Rectal smooth muscle tissue (tissue), 1 donor: ENCODE measurements around the gene CASKIN1.

Experiments
- H3K27ac ChIP-seq: one replicate; pipeline ENCODE4 v1.7.0; 2013; ENCODE audit warnings: low read depth, low read length, inconsistent platforms
- H3K27me3 ChIP-seq: one replicate; pipeline ENCODE4 v1.7.0; 2013; ENCODE audit warnings: low read length; ENCODE audit not compliant: control insufficient read depth, insufficient read depth
- H3K36me3 ChIP-seq: one replicate; pipeline ENCODE4 v1.7.0; 2013; ENCODE audit warnings: low read length; ENCODE audit not compliant: control insufficient read depth, insufficient read depth
- H3K4me1 ChIP-seq: one replicate; pipeline ENCODE4 v1.7.0; 2013; ENCODE audit warnings: low read length; ENCODE audit not compliant: control insufficient read depth, insufficient read depth
- H3K4me3 ChIP-seq: one replicate; pipeline ENCODE4 v1.7.0; 2013; ENCODE audit warnings: low read length
- H3K9ac ChIP-seq: one replicate; pipeline ENCODE4 v1.7.0; 2013; ENCODE audit warnings: low read length

CASKIN1 gene

DNA sequence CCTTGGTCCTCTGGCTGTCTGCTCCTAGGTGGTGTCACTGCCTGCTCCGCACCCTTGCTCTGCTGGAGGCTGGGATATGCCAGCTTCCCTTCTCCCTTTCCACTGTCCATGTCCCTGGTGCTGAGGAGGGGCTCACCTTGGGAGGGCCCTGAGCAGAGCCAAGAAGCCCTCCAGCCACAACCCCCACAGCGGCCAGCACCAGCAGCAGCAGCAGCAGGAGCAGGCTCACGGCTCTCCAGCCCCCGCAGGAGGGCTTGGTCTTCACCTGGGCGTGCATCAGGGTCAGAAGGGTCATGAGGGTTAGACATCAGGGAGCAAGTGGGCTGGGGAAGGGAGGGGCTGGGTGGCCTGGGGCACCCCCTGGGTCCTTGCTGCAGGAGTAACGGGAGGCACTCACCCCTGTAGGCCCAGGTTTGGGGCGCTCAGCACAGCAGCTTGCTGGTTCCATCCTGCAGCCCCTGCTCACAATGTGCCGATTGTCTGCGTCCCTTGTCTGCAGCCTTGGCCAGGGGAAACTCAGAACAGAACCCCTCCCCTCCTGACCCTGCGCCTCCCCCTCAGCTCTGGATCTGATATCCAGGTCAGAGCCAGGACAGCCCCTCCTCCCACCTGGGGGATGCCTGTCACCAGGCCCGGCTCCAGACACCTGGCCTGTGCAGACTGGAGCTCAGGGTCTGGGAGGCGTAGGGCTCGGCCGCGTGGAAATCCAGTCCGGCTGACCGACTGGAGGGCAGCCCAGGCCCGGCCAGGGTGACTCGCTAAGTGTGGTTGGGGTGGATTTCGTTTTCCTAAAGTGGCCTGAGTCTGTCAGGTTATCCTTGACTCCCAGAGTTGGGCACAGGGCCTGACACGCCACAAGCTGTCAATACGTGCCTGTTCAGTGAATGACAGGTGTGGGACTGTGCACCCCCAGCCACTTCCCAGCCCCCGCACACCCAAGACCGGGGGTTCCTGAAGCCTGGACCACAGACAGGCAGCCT is 14.3 kb upstream of the CASKIN1 start, which contains the start of gene BRICD5:
Gene BRICD5 (minus strand): TSS at position 478 of the 980 bp plus-strand sequence. CDS start 30 bp downstream, at position 448.
- Histone ChIP-seq H3K27ac (no peak within 1 kb of the TSS), H3K4me1 (peaks cover 15% of the 10 kb centered on the region), H3K9ac (no peak within 1 kb of the TSS)

DNA sequence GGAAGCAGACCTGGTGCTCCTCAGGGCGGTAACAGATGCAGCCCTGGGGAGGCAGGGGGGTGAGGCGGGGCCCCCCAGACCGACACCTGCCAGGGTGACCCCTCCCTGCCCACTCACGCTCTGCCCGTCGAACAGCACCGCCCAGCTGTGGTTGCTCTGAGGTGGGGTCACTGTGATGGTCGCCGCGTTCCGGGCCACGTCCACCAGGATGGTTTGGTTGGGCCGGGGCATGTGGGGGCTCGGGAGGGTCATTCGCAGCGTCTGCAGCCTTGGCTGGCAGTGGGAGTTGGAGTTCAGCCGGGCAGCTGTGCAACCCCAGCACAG is 13.6 kb upstream of the CASKIN1 start:
- no peak overlapping the region for H3K9ac ChIP-seq
- H3K4me1 ChIP-seq: peaks cover 15% of the 10 kb centered on the region
- H3K4me3 ChIP-seq: no peak overlapping the region
- no peaks in the 10 kb centered on the region for H3K27me3 ChIP-seq
- H3K27ac ChIP-seq: no peak overlapping the region
- H3K36me3 ChIP-seq: peaks cover 14% of the 10 kb centered on the region

More for the DNA sequence above, 14.3 kb upstream of the CASKIN1 start, which contains the start of gene BRICD5:
- peaks cover 14% of the 10 kb centered on the region for H3K36me3 ChIP-seq
- no peaks in the 10 kb centered on the region for H3K27me3 ChIP-seq
- H3K4me3 ChIP-seq: no peak within 1 kb of the TSS

DNA sequence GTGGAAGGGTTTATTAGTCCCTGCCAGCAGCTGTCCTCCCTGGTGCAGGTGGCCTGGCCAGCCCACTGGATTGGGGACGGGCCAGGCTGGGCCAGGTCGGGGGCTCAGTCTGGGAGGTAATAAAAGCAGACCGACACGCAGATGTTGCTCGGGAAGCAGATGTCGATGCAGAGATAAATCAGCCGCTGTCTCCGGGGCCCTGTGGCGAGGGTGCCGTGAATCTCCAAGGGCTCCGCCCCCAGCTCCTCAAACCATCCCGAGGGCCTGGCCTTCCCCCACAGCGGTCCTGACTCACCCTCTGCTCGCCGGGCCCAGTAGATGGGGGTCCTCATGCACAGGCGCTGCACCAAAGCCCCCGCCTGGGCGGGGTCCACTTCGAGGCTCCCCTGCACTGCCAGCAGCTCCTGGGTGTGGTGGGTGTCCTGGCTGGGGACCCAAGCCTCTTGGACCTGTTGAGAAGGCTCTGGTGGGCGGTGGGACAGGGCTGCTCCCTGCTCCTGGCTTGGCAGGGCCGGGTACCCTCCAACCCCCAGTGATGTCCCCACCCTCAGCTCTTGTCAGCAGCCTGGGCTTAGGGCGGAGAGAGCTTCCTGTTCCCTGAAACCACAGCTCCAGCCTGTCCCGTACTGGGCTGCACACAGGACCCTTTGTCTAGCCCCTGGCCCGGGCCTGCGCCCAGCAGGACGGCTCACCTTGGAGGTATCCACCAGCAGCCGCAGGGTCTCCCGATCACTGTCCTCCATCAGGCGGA is 13.0 kb upstream of the CASKIN1 start:
- no peak overlapping the region for H3K9ac ChIP-seq
- peaks cover 14% of the 10 kb centered on the region for H3K36me3 ChIP-seq
- peaks cover 17% of the 10 kb centered on the region for H3K4me1 ChIP-seq
- no peak overlapping the region for H3K4me3 ChIP-seq
- H3K27me3 ChIP-seq: no peaks in the 10 kb centered on the region
- no peak overlapping the region for H3K27ac ChIP-seq

DNA sequence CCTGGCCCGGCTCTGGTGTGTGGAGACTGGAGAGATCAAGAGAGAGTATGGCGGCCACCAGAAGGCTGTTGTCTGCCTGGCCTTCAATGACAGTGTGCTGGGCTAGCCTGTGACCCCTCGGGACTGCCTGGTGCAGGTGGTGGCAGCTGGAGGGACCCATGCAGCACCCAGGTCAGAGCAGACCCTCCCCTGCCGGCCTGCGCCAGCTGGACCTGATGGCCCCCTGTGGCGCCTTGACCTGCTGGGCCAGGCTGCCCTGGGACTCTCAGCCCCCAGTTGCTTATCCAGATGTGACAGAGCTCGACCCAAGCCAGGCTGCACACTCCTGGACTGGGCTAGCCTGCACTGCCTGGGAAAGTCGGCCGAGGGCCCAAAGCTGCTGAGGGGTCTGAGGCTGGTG is 12.4 kb upstream of the CASKIN1 start:
- Histone ChIP-seq H3K36me3 (peaks cover 14% of the 10 kb centered on the region), H3K9ac (no peak overlapping the region), H3K27me3 (no peaks in the 10 kb centered on the region), H3K4me3 (no peak overlapping the region), H3K27ac (no peak overlapping the region), H3K4me1 (peaks cover 17% of the 10 kb centered on the region)

DNA sequence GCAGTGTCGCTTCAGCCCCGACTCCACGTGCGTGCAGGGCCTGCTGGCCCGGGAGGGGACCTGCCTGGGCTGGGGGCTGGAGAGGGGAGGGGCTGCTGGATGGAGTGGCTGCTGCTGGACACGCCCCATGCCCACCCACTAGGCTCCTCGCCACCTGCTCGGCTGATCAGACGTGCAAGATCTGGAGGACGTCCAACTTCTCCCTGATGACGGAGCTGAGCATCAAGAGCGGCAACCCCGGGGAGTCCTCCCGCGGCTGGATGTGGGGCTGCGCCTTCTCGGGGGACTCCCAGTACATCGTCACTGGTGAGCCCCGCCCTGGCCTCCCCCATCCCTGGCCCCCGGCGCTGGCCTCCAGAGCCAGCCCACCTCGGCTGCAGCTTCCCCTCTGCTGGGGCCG is 11.9 kb upstream of the CASKIN1 start:
- Histone ChIP-seq H3K27ac (no peak overlapping the region), H3K27me3 (no peaks in the 10 kb centered on the region), H3K4me3 (no peak overlapping the region), H3K9ac (no peak overlapping the region), H3K36me3 (peaks cover 14% of the 10 kb centered on the region), H3K4me1 (peaks cover 13% of the 10 kb centered on the region)

DNA sequence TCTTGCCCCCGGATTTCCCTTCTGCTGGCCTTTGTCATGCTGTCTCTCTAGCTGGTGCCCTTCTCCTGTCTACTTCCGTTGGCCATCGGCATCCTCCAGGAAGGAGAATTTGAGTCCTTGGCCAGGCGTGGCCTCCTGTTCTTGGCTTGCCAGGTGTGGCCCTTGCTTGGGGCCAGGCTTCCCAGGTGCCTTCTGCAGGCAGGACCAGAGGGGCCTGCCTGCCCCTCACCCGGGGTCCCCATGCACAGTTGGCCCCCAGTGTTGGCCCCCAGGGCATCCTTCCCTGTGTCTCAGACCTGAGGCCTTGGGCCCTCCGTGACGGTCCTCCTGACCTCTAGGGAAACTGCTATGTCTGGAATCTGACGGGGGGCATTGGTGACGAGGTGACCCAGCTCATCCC is 11.5 kb upstream of the CASKIN1 start:
- Histone ChIP-seq H3K4me1 (peaks cover 9% of the 10 kb centered on the region), H3K36me3 (peaks cover 14% of the 10 kb centered on the region), H3K4me3 (no peak overlapping the region), H3K9ac (no peak overlapping the region), H3K27ac (no peak overlapping the region), H3K27me3 (no peaks in the 10 kb centered on the region)

DNA sequence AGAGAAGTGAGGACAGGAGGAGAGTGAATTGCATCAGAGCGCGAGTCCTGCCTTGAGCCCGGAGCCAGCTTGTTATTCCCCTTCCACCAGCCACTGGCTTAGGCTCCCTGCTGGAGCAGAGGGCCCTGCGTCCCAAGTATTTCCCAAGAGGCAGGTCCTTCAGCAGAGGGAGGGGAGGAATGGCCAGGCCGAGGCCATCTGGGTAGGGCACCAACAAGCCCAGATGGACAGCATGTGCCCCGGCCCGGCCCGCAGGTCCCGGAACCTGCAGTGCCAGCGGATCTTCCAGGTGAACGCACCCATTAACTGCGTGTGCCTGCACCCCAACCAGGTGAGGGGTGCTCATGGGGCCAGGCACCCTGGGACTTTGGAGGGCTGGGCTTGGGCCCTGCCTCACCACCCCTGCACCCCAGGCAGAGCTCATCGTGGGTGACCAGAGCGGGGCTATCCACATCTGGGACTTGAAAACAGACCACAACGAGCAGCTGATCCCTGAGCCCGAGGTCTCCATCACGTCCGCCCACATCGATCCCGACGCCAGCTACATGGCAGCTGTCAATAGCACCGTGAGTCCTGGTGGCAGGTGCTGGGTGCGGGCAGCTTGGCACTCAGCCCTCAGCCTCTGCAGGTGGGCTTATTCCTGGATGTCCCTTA is 10.5 kb upstream of the CASKIN1 start:
- H3K4me3 ChIP-seq: no peak overlapping the region
- no peaks in the 10 kb centered on the region for H3K27me3 ChIP-seq
- H3K9ac ChIP-seq: no peak overlapping the region
- peaks cover 9% of the 10 kb centered on the region for H3K4me1 ChIP-seq
- H3K27ac ChIP-seq: no peak overlapping the region
- H3K36me3 ChIP-seq: peaks cover 14% of the 10 kb centered on the region

DNA sequence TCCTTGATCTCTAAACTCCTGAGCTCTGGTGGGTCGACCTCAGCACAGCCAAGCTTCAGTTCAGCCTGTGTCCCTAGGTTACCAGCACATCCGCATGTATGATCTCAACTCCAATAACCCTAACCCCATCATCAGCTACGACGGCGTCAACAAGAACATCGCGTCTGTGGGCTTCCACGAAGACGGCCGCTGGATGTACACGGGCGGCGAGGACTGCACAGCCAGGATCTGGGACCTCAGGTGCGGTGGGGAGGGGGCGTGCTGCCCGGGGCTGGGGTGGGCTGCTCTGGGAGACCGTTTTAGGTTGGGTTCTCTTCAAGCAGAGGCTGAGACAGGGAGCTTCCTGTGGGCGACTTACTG is 10.0 kb upstream of the CASKIN1 start:
- H3K4me1 ChIP-seq: peaks cover 9% of the 10 kb centered on the region
- no peak overlapping the region for H3K9ac ChIP-seq
- H3K36me3 ChIP-seq: peaks cover 14% of the 10 kb centered on the region
- peak overlapping the region; percentile 84 for H3K4me3 ChIP-seq
- no peaks in the 10 kb centered on the region for H3K27me3 ChIP-seq
- H3K27ac ChIP-seq: no peak overlapping the region

DNA sequence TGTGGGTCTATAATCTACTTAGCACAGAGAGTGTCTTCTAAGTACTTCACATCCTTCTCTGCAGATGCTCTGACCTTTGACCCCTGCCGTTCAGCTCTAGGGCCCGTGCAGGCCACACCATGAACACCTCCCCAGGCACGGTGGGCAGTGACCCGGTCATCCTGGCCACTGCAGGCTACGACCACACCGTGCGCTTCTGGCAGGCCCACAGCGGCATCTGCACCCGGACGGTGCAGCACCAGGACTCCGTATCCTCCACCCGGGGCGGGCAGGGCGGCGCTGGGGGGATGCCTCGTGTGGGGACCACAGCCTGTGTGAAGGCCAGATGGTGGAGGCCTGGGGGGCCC is 9.5 kb upstream of the CASKIN1 start:
- peaks cover 9% of the 10 kb centered on the region for H3K4me1 ChIP-seq
- H3K36me3 ChIP-seq: peaks cover 14% of the 10 kb centered on the region
- peak overlapping the region; percentile 95 for H3K27ac ChIP-seq
- H3K9ac ChIP-seq: peak overlapping the region; percentile 21
- peak overlapping the region; percentile 84 for H3K4me3 ChIP-seq
- H3K27me3 ChIP-seq: no peaks in the 10 kb centered on the region

DNA sequence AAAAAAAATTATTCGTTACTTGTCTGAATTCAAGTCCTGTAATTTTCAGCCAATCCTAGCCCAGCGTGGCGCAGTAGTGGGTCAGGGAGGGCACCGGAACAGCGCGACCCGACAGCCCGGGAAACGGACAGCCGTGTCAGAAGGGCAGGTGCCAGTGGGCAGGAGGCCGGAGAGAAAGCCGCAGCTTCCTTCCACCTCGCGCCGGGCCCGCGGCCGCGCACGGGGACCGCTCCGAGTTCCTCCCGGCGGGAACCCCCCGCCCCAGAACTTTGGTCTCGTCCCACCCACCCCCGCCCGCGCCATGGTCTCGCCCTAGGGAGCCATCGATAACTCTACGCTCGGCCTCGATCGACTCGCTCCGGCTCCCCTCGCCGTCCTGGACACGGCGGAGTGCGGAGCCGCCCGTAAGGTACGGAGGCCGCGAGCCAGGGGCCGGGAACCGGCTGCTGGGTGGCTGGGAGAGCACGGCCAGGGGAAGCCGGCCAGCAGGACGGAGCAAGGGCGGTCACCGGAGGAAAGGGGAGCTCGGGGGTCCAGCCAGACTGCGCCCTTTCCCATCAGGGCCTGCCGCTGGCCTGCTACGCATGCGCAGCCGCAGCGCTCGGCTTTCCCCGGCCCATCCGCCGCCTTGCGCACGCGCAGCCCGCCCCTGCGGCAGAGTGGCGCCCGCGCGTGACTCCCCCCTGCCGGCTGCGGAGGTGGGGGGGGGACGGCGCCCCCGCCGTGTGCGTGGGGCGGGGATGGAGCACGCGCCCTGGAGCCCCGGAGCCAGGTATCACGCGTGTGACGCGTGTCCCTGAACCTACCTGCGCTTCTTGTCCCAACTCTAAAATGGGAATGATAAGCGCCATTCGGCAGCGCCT is 8.9 kb upstream of the CASKIN1 start, which contains the start of gene MLST8:
Gene MLST8 (plus strand): TSS at position 351 of the 863 bp plus-strand sequence. CDS start 632 bp downstream, outside the sequence.
- peaks cover 9% of the 10 kb centered on the region for H3K4me1 ChIP-seq
- H3K36me3 ChIP-seq: peaks cover 14% of the 10 kb centered on the region
- H3K27me3 ChIP-seq: no peaks in the 10 kb centered on the region
- peak within 1 kb of the TSS; percentile 95 for H3K27ac ChIP-seq
- peak within 1 kb of the TSS; percentile 50 for H3K9ac ChIP-seq
- H3K4me3 ChIP-seq: peak within 1 kb of the TSS; percentile 84

DNA sequence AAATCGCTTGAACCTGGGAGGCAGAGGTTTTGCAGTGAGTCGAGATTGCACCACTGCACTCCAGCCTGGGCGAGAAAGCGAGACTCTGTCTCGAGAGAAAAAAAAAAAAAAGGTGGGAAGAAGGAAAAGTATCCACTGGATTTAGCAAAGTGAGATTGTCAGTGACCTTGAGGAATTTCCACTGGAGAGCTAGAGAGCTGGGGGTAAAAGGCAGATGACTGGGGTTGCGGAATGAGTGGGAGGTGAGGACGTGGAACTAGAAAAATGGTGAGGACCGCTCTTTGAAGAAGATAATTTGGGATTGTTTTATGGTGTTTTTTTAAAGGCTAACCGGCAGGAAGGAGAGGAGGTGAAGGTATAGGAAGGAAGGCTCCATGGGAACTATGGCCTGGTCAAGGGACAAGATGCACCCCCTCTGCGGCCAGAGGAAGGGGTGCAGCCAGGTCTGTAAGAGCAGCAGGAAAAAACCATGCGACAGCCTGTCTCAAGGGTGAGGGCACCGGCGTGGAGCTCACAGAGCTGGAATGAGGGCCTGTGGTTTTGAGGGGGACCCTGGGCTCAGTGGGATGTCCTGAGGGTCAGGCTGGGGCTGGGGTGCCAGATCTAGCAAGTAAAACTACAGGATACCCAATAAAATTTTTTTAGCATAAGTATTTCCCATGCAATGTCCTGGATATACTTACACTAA is 8.2 kb upstream of the CASKIN1 start:
- peaks cover 9% of the 10 kb centered on the region for H3K4me1 ChIP-seq
- H3K9ac ChIP-seq: no peak overlapping the region
- H3K27ac ChIP-seq: peak overlapping the region; percentile 95
- peak overlapping the region; percentile 61 for H3K4me3 ChIP-seq
- no peaks in the 10 kb centered on the region for H3K27me3 ChIP-seq
- H3K36me3 ChIP-seq: peaks cover 14% of the 10 kb centered on the region
